CD4-positive, alpha-beta T cell (primary cell): ENCODE measurements around the gene KCNMB2. TPM values are rescaled to one million over a fixed set of nuclear protein-coding genes. Genes with fewer than 3 reads are reported as not detected.

ENCODE experiments used
- ATAC-seq: fragments of 200-7000 bp; cut with Tn5 transposase; one replicate; pipeline ENCODE4 v1.10.0; 2022; ENCODE audit warnings: mild to moderate bottlenecking; ENCODE audit not compliant: poor library complexity
- CTCF ChIA-PET: fragments of 350-600 bp; sonication (Branson Sonifier 250); formaldehyde crosslinking; loops from one replicate; lab custom pipeline; 2021; ENCODE audit warnings: antibody characterized with exemption, inconsistent platforms; lab: Charles Lee
- POLR2A ChIA-PET: fragments of 350-600 bp; sonication (Branson Sonifier 250); formaldehyde crosslinking; loops from one replicate; lab custom pipeline; 2021; ENCODE audit warnings: antibody characterized with exemption, inconsistent platforms; lab: Charles Lee
- DNase-seq, 14 experiments: peaks; one replicate each; pipeline ENCODE4 v3.0.0-alpha.2; 2013 to 2020; ENCODE audit warnings: mixed read lengths in 2 of 14
- H3K27ac ChIP-seq, 2 donors: one replicate each; pipeline versions ENCODE4 v1.5.1 to v1.7.0; 2013; ENCODE audit warnings: low read length in 2 of 2, low read depth in 1 of 2, mild to moderate bottlenecking in 1 of 2
- H3K27me3 ChIP-seq, 2 experiments: 1 replicate in 1 of 2; 2 replicates in 1 of 2; pipeline versions ENCODE4 v1.6.1 to v1.7.0; 2013; ENCODE audit warnings: low read length in 2 of 2, control low read depth in 1 of 2, mild to moderate bottlenecking in 1 of 2, moderate library complexity in 1 of 2; ENCODE audit not compliant: insufficient read depth in 2 of 2, control insufficient read depth in 1 of 2
- H3K36me3 ChIP-seq: one replicate; pipeline ENCODE4 v1.6.1; 2013; ENCODE audit warnings: low read length, control low read depth; ENCODE audit not compliant: insufficient read depth
- H3K4me1 ChIP-seq: one replicate; pipeline ENCODE4 v1.6.1; 2013; ENCODE audit warnings: low read length, control low read depth; ENCODE audit not compliant: insufficient read depth
- H3K4me3 ChIP-seq: one replicate; pipeline ENCODE4 v1.5.1; 2013; ENCODE audit warnings: mild to moderate bottlenecking, low read length, moderate library complexity
- H3K9me3 ChIP-seq, 2 experiments: 1 replicate in 1 of 2; 2 replicates in 1 of 2; pipeline versions ENCODE4 v1.6.1 to v1.7.0; 2013; ENCODE audit warnings: low read length in 2 of 2, mild to moderate bottlenecking in 2 of 2, control low read depth in 1 of 2, moderate library complexity in 1 of 2; ENCODE audit not compliant: control insufficient read depth in 1 of 2, insufficient read depth in 1 of 2
- H3K27ac Mint-ChIP-seq: one replicate; pipeline ENCODE4 v1.8.0; 2020; ENCODE audit warnings: mixed read lengths
- H3K27me3 Mint-ChIP-seq: one replicate; pipeline ENCODE4 v1.8.0; 2021; ENCODE audit warnings: mixed read lengths
- H3K36me3 Mint-ChIP-seq: one replicate; pipeline ENCODE4 v1.8.0; 2021; ENCODE audit warnings: low read depth, mixed read lengths
- H3K4me1 Mint-ChIP-seq: one replicate; pipeline ENCODE4 v1.8.0; 2021; ENCODE audit warnings: low read depth, mixed read lengths
- H3K4me3 Mint-ChIP-seq: one replicate; pipeline ENCODE4 v1.8.0; 2020; ENCODE audit warnings: mild to moderate bottlenecking, mixed read lengths
- H3K9me3 Mint-ChIP-seq: one replicate; pipeline ENCODE4 v1.8.0; 2020; ENCODE audit warnings: mixed read lengths
- CTCF ChIP-seq: fragments of 200-600 bp; IDR thresholded peaks from one replicate; pipeline ENCODE4 v1.8.0; 2022; ENCODE audit warnings: antibody characterized with exemption, mild to moderate bottlenecking
- intact Hi-C, 2 experiments: fragments of 100-400 bp; cut with DNase I in 1 of 2; cut with micrococcal nuclease in 1 of 2; formaldehyde crosslinking; loops; one replicate each; pipeline versions ENCODE4 v1.15.1 to v1.9.0; 2023 to 2025; cut with DNase I, micrococcal nuclease
- total RNA-seq, 174 experiments: library from RNA in 2 of 174; stranded (reverse) in 2 of 174; gene quantifications; one replicate each; pipeline ENCODE4 v1.2.3 and lab custom pipeline; 2021 to 2026

KCNMB2 gene
- total RNA-seq, 2 experiments from 2014 or later: not detected

- no peaks in the 10 kb centered on the region for H3K27me3 ChIP-seq
- no peak overlapping the region for H3K27ac Mint-ChIP-seq
- no peak for TF ChIP-seq CTCF
- no peaks in the 10 kb centered on the region for H3K4me1 Mint-ChIP-seq
- H3K27ac ChIP-seq: no peak overlapping the region
- no peaks in the 10 kb centered on the region for H3K36me3 ChIP-seq
- H3K4me1 ChIP-seq: no peaks in the 10 kb centered on the region
- H3K9me3 ChIP-seq: no peaks in the 10 kb centered on the region
- intact Hi-C loops: no loop called here
- H3K4me3 Mint-ChIP-seq: no peak overlapping the region
- no peak overlapping the region for H3K4me3 ChIP-seq
- H3K27me3 Mint-ChIP-seq: no peaks in the 10 kb centered on the region
- H3K36me3 Mint-ChIP-seq: no peaks in the 10 kb centered on the region
- CTCF ChIA-PET: no interaction called here
- ATAC-seq (no peak), DNase-seq (no peak)
- POLR2A ChIA-PET: no interaction called here
- H3K9me3 Mint-ChIP-seq: no peaks in the 10 kb centered on the region
These were observed 291.1 kb downstream of the KCNMB2 start for GRCh38 chr3:178827285-178827856.

- CTCF ChIA-PET: no interaction called here
- H3K27ac Mint-ChIP-seq: no peak overlapping the region
- Histone ChIP-seq H3K27me3 (no peaks in the 10 kb centered on the region), H3K4me1 (no peaks in the 10 kb centered on the region), H3K36me3 (no peaks in the 10 kb centered on the region), H3K4me3 (no peak overlapping the region), H3K27ac (no peak overlapping the region), H3K9me3 (no peaks in the 10 kb centered on the region)
- no peaks in the 10 kb centered on the region for H3K27me3 Mint-ChIP-seq
- H3K4me3 Mint-ChIP-seq: no peak overlapping the region
- no peaks in the 10 kb centered on the region for H3K4me1 Mint-ChIP-seq
- no peak for TF ChIP-seq CTCF
- POLR2A ChIA-PET: no interaction called here
- DNase-seq (no peak), ATAC-seq (no peak)
- H3K36me3 Mint-ChIP-seq: no peaks in the 10 kb centered on the region
- no peaks in the 10 kb centered on the region for H3K9me3 Mint-ChIP-seq
- intact Hi-C loops: no loop called here
These were observed 297.5 kb downstream of the KCNMB2 start for GRCh38 chr3:178833695-178834094.

GRCh38 chr3:178835033-178835432 lies 298.8 kb downstream of the KCNMB2 start:
- no peaks in the 10 kb centered on the region for H3K4me1 Mint-ChIP-seq
- CTCF ChIA-PET: no interaction called here
- no peaks in the 10 kb centered on the region for H3K9me3 Mint-ChIP-seq
- H3K4me3 ChIP-seq: no peak overlapping the region
- no peaks in the 10 kb centered on the region for H3K27me3 Mint-ChIP-seq
- ATAC-seq: no peak
- TF ChIP-seq CTCF: no peak
- no peaks in the 10 kb centered on the region for H3K36me3 Mint-ChIP-seq
- H3K27ac ChIP-seq: no peak overlapping the region
- no peak overlapping the region for H3K27ac Mint-ChIP-seq
- no peak for DNase-seq
- no peaks in the 10 kb centered on the region for H3K27me3 ChIP-seq
- H3K9me3 ChIP-seq: peaks cover 0 to under 1% of the 10 kb centered on the region in 2 experiments
- intact Hi-C loops: no loop called here
- no peaks in the 10 kb centered on the region for H3K4me1 ChIP-seq
- POLR2A ChIA-PET: no interaction called here
- H3K36me3 ChIP-seq: no peaks in the 10 kb centered on the region
- H3K4me3 Mint-ChIP-seq: no peak overlapping the region
